Fibroblast of skin of right quadriceps (primary cell): Measurements from ENCODE around the gene AHDC1.

Experiments
- DNase-seq: peaks from one replicate; pipeline ENCODE4 v3.0.0-alpha.2; 2013

Gene AHDC1

GRCh38 chr1:27596986-27597385 is 7.0 kb downstream of the AHDC1 start:
- no peak for DNase-seq

- DNase-seq: no peak
Measured at GRCh38 chr1:27596261-27596660, 7.7 kb downstream of the AHDC1 start.

GRCh38 chr1:27595597-27595996 is 8.3 kb downstream of the AHDC1 start:
- DNase-seq: no peak

- peak; percentile 59 for DNase-seq
Measured at GRCh38 chr1:27594564-27595510, 9.1 kb downstream of the AHDC1 start.

GRCh38 chr1:27593678-27594563 is 10.0 kb downstream of the AHDC1 start:
- DNase-seq: no peak

GRCh38 chr1:27592931-27593677 is 10.8 kb downstream of the AHDC1 start:
- no peak for DNase-seq

- no peak for DNase-seq
Measured at GRCh38 chr1:27592232-27592930, 11.6 kb downstream of the AHDC1 start.

- peak; percentile 48 for DNase-seq
Measured at GRCh38 chr1:27591622-27592021, 12.3 kb downstream of the AHDC1 start.

- DNase-seq: no peak
Measured at GRCh38 chr1:27590917-27591508, 12.9 kb downstream of the AHDC1 start.

- DNase-seq: peak; percentile 51
Measured at GRCh38 chr1:27589841-27590426, 14.0 kb downstream of the AHDC1 start.

- no peak for DNase-seq
Measured at GRCh38 chr1:27589441-27589840, 14.5 kb downstream of the AHDC1 start.

GRCh38 chr1:27588256-27589232 is 15.4 kb downstream of the AHDC1 start:
- peak; percentile 59 for DNase-seq

- no peak for DNase-seq
Measured at GRCh38 chr1:27585684-27586083, 18.3 kb downstream of the AHDC1 start.

GRCh38 chr1:27584453-27584852 is 19.5 kb downstream of the AHDC1 start:
- DNase-seq: no peak

- DNase-seq: no peak
Measured at GRCh38 chr1:27583479-27583878, 20.5 kb downstream of the AHDC1 start.

- no peak for DNase-seq
Measured at GRCh38 chr1:27581823-27582243, 22.1 kb downstream of the AHDC1 start.

GRCh38 chr1:27577504-27578188 is 26.3 kb downstream of the AHDC1 start:
- DNase-seq: no peak

- no peak for DNase-seq
Measured at GRCh38 chr1:27576806-27577227, 27.1 kb downstream of the AHDC1 start.

GRCh38 chr1:27575840-27576331 is 28.1 kb downstream of the AHDC1 start:
- no peak for DNase-seq
